ENCODE results near the gene SCNN1A. TPM values are rescaled to one million over a fixed set of nuclear protein-coding genes. Genes with fewer than 3 reads are reported as not detected.

Gene SCNN1A
- total RNA-seq, 1 donor: 0.81 TPM

DNA sequence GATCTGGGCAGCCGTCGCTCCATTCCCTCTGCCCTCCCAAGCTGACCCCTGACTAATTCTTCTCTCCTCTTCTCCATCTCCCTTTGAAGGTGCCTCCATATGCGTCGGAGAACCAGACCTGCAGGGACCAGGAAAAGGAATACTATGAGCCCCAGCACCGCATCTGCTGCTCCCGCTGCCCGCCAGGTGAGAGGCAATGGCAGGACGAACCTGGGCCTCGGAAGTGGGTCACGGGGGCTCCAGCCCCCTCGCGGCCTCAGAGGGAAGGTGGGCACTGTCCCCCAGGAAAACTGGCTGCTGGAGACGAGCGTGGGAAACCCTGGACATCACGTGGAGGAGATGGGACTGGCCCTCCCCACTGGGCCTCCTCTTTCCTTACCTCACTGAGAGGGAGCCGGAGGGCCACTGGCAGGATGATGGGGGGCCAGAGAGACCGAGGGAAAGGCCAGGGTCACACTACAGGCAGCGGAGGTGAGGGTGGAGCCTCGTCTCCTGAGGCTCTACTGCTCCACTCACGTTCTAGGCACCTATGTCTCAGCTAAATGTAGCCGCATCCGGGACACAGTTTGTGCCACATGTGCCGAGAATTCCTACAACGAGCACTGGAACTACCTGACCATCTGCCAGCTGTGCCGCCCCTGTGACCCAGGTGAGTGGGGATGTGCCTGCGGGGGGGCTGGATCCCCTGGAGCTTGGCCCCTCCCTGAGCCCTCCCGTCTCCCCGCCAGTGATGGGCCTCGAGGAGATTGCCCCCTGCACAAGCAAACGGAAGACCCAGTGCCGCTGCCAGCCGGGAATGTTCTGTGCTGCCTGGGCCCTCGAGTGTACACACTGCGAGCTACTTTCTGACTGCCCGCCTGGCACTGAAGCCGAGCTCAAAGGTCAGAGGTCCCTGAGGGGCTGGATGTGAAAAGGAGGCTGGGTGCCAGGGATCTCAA lies 9.4 kb upstream of the SCNN1A start:
- DNase-seq (ENCODE audit: low read depth in 2 of 3, low spot score in 2 of 3): no peak

GRCh38 chr12:6383572-6384498 lies 8.5 kb upstream of the SCNN1A start, which contains the start of gene LTBR:
LTBR (plus strand) TSS chr12:6384162; CDS start chr12:6384359, 197 bp downstream.
- peak in 2 of 3 donors; percentile 46 to 59 for DNase-seq (ENCODE audit: low read depth in 2 of 3, low spot score in 2 of 3)

- no peak for DNase-seq (ENCODE audit: low read depth in 2 of 3, low spot score in 2 of 3)
Observed at GRCh38 chr12:6382982-6383381, 7.6 kb upstream of the SCNN1A start.

GRCh38 chr12:6382371-6382770 lies 7.0 kb upstream of the SCNN1A start:
- no peak for DNase-seq (ENCODE audit: low read depth in 2 of 3, low spot score in 2 of 3)

DNA sequence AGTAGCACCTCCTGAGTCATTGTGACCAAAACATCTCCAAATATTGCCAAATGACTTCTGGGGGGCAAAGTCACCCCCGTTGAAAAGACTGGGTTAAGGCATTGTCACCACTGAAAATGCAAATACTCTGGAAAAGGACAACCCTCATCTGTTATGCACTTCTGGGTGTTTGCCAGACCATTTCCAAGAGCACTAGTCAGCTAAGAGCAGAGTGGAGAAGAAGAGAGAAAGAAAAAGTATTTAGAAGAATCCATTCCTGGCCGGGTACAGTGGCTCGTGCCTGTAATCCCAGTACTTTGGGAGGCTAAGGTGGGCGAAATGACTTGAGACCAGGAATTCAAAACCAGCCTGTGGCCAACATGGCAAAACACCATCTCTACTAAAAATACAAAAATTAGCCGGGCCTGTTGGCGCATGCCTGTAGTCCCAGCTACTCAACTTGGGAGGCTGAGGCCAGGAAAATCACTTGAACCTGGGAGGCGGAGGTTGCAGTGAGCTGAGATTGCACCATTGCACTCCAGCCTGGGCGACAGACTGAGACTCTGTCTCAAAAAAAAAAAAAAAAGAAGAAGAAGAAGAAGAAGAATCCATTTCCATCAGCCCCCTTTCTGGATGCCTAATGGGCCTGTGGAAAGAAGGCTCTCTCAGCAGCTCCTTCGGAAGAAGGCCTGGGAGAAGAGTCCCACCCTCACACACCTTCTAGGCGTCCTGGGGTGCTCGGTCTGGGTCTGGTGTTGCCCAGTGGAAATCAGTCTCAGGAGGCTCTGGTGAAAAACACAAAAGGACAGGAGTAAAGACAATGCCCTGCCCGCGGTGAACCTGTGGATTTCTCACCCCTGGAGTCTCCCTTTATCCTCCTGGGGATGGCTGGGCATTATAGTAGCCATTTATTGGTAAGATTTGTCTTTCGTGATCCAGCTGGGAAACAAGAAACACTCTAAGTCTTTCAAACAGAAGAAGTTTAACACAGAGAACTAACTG lies 5.1 kb upstream of the SCNN1A start:
- DNase-seq (ENCODE audit: low read depth in 2 of 3, low spot score in 2 of 3): no peak

- no peak for DNase-seq (ENCODE audit: low read depth in 2 of 3, low spot score in 2 of 3)
Observed at GRCh38 chr12:6378709-6379472, 3.5 kb upstream of the SCNN1A start.

DNA sequence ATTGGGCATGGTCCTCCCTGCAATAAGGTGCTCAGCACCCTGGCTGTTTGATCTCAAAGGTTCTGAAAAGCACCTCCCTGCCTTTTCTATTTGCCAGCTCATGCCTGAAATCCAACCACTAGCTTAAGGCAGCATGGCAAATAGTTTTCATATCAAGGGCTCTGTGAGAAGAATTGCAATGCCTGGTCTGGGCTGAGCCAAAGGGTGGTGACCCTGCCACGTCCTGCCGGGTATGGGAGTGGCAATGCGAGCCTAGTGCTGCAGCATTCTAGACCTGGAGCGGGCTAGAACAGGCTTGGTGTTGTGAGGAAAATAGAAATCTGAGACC lies 2.3 kb upstream of the SCNN1A start:
- DNase-seq (ENCODE audit: low read depth in 2 of 3, low spot score in 2 of 3): no peak

DNA sequence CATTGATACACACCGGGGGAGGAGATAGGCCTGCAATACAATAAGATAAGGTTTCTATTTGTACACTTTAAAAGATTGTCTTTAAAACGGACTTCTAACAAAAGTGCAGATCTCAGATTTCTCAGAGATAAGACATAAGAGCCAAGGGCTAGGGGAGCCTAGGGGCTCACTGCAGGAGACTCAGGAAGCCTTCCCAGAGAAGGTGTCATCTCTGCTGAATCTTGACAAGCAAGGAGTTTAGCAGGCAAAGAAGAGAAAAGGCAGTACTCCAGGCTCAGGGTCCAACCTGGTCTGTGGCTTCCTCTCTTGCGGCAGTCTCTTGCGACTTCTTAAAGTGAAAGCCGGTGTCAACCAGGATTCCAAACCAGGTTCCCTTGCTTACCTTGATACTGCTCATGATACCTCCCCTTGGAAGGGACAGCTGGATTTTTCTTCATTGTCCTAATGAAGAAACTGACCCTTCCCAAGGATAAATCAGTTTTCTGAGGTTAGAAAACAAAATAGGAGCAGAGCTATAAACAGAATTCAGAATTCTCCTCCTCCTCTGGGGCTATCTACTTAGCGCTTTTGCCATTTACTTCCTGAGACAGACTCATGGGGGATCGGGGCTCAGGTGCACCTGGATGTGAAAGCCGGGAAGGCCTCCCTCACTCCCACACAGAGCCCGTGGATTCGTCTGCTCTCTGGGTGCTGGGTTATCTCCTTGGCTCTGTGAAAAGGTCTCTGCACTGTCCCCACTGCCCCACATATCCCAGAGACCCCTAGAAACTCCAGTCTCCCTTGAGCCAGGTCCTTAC lies 1.7 kb upstream of the SCNN1A start:
- DNase-seq (ENCODE audit: low read depth in 2 of 3, low spot score in 2 of 3): peak in 1 of 3 donors; percentile 45

GRCh38 chr12:6376079-6376869 lies 911 bp upstream of the SCNN1A start:
- DNase-seq (ENCODE audit: low read depth in 2 of 3, low spot score in 2 of 3): no peak

- no peak for DNase-seq (ENCODE audit: low read depth in 2 of 3, low spot score in 2 of 3)
Observed at GRCh38 chr12:6374786-6375160, 590 bp downstream of the SCNN1A start.

DNA sequence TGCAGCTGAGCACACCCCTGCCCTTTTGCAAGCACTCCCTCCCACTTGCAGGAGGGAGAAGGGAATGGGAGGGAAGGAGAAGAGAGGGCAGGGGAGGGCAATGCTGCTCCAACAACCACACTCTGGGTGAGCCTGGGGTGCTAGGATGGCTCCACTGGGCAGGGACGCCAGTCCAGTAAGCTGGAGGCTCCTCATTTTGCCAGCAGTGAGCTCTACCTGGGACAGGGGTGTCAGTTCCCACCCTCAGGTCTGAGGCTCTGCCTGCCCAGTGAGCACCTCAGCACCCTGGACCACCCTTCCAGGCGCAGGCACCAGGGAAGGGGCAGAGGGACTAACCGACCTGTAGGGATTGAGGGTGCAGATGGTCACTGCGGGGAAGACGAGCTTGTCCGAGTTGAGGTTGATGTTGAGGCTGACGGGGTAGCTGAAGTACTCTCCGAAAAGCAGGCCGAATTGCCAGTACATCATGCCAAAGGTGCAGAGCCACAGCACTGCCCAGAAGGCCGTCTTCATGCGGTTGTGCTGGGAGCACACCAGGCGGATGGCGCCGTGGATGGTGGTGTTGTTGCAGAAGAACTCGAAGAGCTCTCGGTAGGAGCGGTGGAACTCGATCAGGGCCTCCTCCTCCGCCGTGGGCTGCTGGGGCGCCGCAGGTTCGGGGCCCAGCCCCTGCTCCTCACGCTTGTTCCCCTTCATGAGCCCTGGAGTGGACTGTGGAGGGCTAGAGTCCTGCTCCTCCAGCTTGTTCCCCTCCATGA lies 1.2 kb downstream of the SCNN1A start:
- DNase-seq (ENCODE audit: low read depth in 2 of 3, low spot score in 2 of 3): no peak

- DNase-seq (ENCODE audit: low read depth in 2 of 3, low spot score in 2 of 3): no peak
Observed at GRCh38 chr12:6373022-6373787, 2.2 kb downstream of the SCNN1A start.

DNA sequence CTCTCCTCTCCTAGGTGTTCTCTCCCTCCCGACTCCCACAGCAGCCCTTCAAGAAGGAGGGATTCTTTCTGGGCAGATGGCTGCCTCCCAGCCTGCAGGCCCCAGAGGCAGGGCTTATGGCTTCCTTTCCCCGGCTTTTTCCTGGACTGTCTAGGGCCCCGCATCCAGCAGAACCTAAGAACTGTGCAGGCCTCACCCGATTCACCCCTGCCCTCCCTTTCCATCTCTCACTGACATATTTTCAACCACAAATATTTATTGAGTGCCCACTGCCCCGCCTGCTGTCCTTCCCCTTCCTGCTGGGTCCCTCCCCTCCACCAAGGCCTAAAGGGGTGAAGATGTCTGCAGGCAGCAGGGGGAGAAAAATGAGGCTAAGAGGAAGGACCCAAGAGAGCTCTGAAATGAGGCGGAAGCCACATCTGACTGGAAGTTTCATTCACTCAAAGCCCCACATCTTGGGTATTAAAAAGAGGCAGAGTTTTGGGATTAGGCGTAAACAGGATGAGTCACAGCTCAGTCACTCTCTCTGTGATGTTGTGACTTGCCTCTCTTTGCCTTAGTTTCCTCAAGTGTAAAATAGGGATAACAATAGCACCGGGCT lies 2.9 kb downstream of the SCNN1A start:
- DNase-seq (ENCODE audit: low read depth in 2 of 3, low spot score in 2 of 3): peak in 2 of 3 donors; percentile 73 to 87

GRCh38 chr12:6370994-6371754 lies 4.2 kb downstream of the SCNN1A start:
- DNase-seq (ENCODE audit: low read depth in 2 of 3, low spot score in 2 of 3): peak in 1 of 3 donors; percentile 58

DNA sequence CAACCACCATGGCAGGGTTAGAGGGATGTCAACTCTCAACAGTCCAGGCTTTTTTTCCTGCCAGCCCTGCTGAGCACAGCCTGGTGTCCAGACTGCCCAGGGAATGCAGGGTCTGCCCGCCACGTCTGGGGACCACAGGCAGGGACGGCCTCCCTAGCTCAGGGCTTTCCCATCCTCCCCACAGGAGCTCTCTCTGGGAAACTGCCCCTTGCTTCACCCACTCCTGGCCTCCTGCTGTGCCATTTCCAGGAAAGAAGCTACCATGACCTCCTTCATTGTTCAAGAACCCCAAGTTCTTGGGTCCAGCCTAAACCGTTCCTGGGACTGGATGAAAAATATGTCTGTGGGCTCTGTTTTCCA lies 4.8 kb downstream of the SCNN1A start:
- no peak for DNase-seq (ENCODE audit: low read depth in 2 of 3, low spot score in 2 of 3)
